ENCODE data around the gene GDPD5. TPM values are rescaled to one million over a fixed set of nuclear protein-coding genes. Genes with fewer than 3 reads are reported as not detected.

The GDPD5 gene
- total and polyA plus RNA-seq, 12 donors: 4.1 to 110 (median 14.5) TPM

DNA sequence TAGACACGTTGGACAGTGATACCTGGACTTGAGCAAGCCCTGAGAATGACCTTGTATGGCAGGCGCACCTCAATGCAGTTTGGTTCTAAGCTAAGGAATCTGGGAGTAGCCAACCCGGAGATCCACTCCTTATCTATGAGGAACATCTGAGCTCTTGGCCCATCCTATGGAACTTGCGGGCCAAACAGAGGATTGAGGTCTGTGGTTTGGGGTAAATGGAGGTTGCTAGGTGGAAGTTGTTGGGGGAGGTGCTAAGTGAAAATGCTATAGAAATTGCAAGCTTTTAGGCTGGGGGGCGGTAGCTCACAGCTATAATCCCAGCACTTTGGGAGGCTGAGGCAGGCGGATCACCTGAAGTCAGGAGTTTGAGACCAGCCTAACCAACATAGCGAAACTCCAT lies 8.9 kb downstream of the GDPD5 start:
- Histone ChIP-seq H3K4me1 (replicated peaks in 1 of 2) (no peaks in the 10 kb centered on the region), H3K9me3 (replicated peaks in 1 of 3) (no peaks in the 10 kb centered on the region), H3K27me3 (no peaks in the 10 kb centered on the region), H3K4me3 (no peak overlapping the region), H3K27ac (no peak overlapping the region), H3K36me3 (replicated peaks in 1 of 2) (no peaks in the 10 kb centered on the region)
- 86 to 90% (median 89%) methylated on average over 7 of the region's 7 CpGs for WGBS, 4 donors
- intact Hi-C loops (cut with DNase I): no loop called here
- TF ChIP-seq, protein P1, sequence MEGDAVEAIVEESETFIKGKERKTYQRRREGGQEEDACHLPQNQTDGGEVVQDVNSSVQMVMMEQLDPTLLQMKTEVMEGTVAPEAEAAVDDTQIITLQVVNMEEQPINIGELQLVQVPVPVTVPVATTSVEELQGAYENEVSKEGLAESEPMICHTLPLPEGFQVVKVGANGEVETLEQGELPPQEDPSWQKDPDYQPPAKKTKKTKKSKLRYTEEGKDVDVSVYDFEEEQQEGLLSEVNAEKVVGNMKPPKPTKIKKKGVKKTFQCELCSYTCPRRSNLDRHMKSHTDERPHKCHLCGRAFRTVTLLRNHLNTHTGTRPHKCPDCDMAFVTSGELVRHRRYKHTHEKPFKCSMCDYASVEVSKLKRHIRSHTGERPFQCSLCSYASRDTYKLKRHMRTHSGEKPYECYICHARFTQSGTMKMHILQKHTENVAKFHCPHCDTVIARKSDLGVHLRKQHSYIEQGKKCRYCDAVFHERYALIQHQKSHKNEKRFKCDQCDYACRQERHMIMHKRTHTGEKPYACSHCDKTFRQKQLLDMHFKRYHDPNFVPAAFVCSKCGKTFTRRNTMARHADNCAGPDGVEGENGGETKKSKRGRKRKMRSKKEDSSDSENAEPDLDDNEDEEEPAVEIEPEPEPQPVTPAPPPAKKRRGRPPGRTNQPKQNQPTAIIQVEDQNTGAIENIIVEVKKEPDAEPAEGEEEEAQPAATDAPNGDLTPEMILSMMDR (IDR thresholded peaks at IDR 0.05): no peak
- TF ChIP-seq POLR2A (IDR thresholded peaks at IDR 0.05): no peak
- no peak for DNase-seq

- WGBS, 4 donors: 94 to 96% (median 95%) methylated on average over 3 of the region's 3 CpGs
- H3K27ac ChIP-seq: no peak overlapping the region
- H3K27me3 ChIP-seq: no peaks in the 10 kb centered on the region
- H3K9me3 ChIP-seq (replicated peaks in 1 of 3): no peaks in the 10 kb centered on the region
- intact Hi-C loops (cut with DNase I): no loop called here
- H3K36me3 ChIP-seq (replicated peaks in 1 of 2): no peaks in the 10 kb centered on the region
- TF ChIP-seq POLR2A (IDR thresholded peaks at IDR 0.05): no peak
- TF ChIP-seq, protein P1 (IDR thresholded peaks at IDR 0.05): no peak
- DNase-seq: no peak
- no peaks in the 10 kb centered on the region for H3K4me1 ChIP-seq (replicated peaks in 1 of 2)
- no peak overlapping the region for H3K4me3 ChIP-seq
Measured at GRCh38 chr11:75516140-75516539, 9.6 kb downstream of the GDPD5 start.

- no peaks in the 10 kb centered on the region for H3K27me3 ChIP-seq
- no peak for DNase-seq
- intact Hi-C loops (cut with DNase I): no loop called here
- H3K4me3 ChIP-seq: no peak overlapping the region
- no peaks in the 10 kb centered on the region for H3K4me1 ChIP-seq (replicated peaks in 1 of 2)
- H3K9me3 ChIP-seq (replicated peaks in 1 of 3): no peaks in the 10 kb centered on the region
- H3K36me3 ChIP-seq (replicated peaks in 1 of 2): no peaks in the 10 kb centered on the region
- TF ChIP-seq, protein P1 (IDR thresholded peaks at IDR 0.05): no peak
- TF ChIP-seq POLR2A (IDR thresholded peaks at IDR 0.05): no peak
- H3K27ac ChIP-seq: no peak overlapping the region
Measured at GRCh38 chr11:75514596-75514995, 11.1 kb downstream of the GDPD5 start.

DNA sequence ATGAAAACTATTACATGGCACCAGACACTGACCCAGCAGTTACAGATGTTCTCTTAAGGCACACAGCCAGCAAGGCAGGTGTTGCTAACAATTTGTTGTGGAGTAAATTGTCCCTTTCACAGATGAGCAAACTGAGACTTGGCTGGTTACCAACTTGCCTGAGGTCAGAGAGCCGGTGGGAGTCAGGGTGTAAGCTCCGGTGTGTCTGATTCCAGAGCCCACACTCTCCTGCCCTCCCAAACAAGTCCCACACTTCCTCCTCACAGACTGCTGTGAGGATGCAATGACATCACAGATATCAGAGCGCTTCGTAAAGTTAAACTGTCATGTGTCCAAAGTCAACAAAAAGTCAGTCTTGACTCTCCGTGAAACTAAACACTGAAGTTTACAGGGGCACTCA lies 12.5 kb downstream of the GDPD5 start:
- TF ChIP-seq POLR2A (IDR thresholded peaks at IDR 0.05): no peak
- TF ChIP-seq, protein P1 (IDR thresholded peaks at IDR 0.05): no peak
- no peak overlapping the region for H3K4me3 ChIP-seq
- H3K27me3 ChIP-seq: no peaks in the 10 kb centered on the region
- DNase-seq: no peak
- H3K27ac ChIP-seq: no peak overlapping the region
- intact Hi-C loops (cut with DNase I): no loop called here
- 56 to 70% (median 60%) methylated on average over 5 of the region's 5 CpGs for WGBS, 4 donors
- no peaks in the 10 kb centered on the region for H3K36me3 ChIP-seq (replicated peaks in 1 of 2)
- no peaks in the 10 kb centered on the region for H3K9me3 ChIP-seq (replicated peaks in 1 of 3)
- no peaks in the 10 kb centered on the region for H3K4me1 ChIP-seq (replicated peaks in 1 of 2)

All from adrenal gland (tissue), 12 donors.